Fibroblast of skin of scalp (primary cell): Measurements from ENCODE around the gene CCNT1.
A peak's percentile ranks its signal among the peaks of the same experiment; 100 is the strongest.
"Not testable (repeated sequence)": the region's sequence is repeated elsewhere in the genome, so short reads cannot be mapped to it uniquely, and the experiment has no call there.

Experiments
- DNase-seq: peaks from one replicate; pipeline ENCODE4 v3.0.0-alpha.2; 2013

Gene CCNT1

GRCh38 chr12:48691826-48692487 lies 24.6 kb downstream of the CCNT1 start:
- DNase-seq = peak; percentile 18

GRCh38 chr12:48690990-48691389 lies 25.5 kb downstream of the CCNT1 start:
- no peak for DNase-seq

DNA sequence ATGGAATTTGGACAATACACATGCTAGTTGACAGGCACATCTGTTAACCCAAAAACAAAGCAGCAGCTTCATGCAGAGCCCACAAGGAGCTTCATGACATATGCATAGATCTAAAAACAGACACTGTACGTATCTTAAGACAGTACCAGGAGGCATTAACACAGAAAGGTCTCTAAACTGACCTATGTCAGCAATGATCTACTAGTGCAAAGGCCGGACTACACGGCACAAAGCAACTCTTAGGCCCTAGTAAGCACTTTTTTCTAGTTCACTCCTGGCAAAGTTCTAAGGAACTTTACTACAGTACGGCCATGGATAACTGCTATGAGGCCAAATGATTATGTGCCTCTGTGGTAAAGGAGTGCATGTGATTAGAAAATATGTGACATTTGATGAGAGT lies 26.1 kb downstream of the CCNT1 start:
- DNase-seq = no peak

DNA sequence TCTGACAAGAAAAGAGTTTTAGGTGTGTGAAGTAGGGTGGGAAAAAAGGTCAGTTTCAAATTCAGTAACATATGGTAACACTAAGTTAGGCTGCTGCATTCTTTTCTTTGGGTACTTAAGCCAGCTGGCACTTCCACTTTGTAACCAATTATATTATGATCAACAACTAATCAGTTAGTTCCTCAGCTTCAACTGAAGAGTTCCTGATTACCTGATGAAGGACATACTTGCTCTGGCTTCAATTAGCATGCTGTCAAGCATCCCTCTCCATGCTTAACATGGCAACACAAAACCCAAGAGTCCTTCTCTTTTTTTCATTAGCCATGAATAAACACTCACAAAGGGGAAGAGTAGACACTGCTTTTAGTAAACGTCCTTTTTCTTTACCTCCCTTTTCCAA lies 27.7 kb downstream of the CCNT1 start:
- no peak for DNase-seq

- no peak for DNase-seq
Observed at GRCh38 chr12:48687592-48687991, 28.9 kb downstream of the CCNT1 start.

GRCh38 chr12:48686615-48687334 lies 29.7 kb downstream of the CCNT1 start:
- DNase-seq = no peak

DNA sequence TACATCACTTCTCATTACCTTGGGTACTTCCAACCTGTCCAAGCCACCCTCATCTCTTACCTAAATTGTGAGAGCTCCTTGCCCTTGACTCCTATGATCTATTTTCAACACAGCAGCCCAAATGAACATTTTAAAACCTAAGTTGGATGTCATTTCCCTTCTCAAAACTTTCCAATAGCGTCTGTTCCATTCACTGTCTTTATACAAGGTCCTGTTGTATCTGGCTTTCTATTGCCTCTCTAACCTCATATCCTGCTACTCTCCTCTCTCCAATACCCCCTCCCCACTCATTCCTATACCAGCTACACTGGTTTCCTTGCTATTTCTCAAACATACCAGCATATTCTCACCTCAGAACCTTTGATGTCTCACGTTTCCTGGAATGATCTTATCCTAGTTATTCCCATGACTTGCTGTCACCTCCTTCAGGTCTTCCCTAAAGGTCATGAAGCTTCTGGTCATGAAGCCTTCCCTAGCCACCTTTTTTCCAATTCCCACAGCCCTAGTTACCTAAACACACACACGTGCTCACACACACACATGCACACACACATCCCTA lies 30.4 kb downstream of the CCNT1 start:
- no peak for DNase-seq

GRCh38 chr12:48683534-48683933 lies 33.0 kb downstream of the CCNT1 start:
- DNase-seq = no peak

- DNase-seq = no peak
Observed at GRCh38 chr12:48682927-48683326, 33.6 kb downstream of the CCNT1 start.

DNA sequence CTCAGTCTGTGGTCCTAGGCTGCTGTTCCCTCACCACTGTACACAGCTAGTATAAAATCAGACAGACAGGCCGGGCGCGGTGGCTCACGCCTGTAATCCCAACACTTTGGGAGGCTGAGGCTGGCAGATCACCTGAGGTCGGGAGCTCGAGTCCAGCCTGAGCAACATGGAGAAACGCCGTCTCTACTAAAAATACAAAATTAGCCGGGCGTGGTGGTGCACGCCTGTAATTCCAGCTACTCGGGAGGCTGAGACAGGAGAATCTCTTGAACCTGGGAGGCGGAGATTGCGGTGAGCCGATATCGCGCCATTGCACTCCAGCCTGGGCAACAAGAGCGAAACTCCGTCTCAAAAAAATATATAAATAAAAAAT lies 34.0 kb downstream of the CCNT1 start:
- not testable (repeated sequence) for DNase-seq

DNA sequence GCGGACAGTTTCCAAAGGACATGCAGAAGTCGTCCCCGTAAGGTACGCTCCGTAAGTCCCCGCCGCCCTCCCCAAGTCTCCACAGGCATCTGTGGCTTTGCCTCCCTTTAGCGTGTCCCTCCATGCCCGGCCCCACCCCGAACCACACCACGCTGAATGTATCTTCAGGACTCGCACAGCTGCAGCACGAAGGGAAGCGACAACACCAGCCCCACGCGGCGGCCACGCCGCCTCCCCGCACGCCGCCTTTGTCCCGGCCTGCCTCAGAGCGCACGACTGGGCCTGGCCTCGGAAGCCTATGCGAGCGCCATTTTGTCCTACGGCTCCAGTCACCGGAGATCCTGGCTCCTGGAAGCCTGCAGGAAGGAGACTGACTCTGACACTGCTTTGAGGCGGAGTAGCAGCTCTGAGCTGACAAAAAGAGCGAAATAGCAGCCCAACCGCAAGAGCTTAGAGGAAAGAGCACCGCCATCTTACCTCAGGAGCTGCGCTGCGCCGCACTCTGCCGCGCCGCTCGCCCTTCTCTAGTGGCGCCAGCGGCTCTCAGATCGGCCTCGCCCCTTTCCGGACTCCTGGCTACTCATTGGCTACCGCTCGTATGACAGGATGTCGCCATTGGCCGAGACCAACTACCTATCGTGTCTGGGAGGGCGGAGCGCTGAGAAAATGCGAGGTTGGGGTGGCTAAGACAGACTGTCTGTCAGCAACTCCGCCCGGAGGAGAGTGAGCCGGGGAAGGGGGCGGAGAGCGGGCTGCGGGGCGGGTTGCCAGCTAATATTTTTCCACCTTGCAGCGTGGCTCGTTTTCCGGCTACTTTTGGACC lies 34.6 kb downstream of the CCNT1 start, which contains the start of gene KANSL2:
Gene KANSL2, minus strand, starts transcription at position 529 of the 823 bp plus-strand sequence. CDS start 606 bp downstream, outside the sequence.
- DNase-seq = peak; percentile 99

- DNase-seq = peak; percentile 10
Observed at GRCh38 chr12:48681399-48681709, 35.2 kb downstream of the CCNT1 start.

- DNase-seq = no peak
Observed at GRCh38 chr12:48680861-48681260, 35.6 kb downstream of the CCNT1 start.

DNA sequence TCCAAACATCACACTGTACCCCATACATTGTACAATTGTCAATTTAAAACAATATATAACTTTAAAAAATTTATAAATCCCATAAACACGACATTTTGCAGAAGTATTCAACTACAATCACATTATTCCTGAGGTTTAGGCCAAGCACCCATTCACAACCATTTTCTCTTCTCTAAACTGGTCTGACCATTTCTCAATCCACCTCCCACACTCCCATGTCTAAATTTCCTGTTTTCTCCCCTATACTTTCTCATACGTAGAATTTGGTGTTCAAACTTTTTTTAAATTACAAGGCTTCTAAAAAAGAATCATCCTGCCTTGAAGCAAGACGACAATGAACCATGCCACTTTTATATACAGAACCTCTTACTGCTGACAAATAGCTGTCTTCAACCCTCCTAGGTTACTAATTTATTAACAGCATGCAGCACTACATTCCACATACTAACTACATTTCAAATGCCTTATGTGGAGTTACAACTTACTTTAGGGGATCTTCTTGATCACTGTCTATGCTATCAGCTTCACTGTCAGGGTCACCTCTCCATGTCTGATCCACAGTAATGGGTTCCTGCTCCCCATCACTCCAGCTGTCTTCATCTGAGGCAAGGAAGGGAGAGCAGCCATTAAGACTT lies 37.8 kb downstream of the CCNT1 start:
- DNase-seq = no peak

DNA sequence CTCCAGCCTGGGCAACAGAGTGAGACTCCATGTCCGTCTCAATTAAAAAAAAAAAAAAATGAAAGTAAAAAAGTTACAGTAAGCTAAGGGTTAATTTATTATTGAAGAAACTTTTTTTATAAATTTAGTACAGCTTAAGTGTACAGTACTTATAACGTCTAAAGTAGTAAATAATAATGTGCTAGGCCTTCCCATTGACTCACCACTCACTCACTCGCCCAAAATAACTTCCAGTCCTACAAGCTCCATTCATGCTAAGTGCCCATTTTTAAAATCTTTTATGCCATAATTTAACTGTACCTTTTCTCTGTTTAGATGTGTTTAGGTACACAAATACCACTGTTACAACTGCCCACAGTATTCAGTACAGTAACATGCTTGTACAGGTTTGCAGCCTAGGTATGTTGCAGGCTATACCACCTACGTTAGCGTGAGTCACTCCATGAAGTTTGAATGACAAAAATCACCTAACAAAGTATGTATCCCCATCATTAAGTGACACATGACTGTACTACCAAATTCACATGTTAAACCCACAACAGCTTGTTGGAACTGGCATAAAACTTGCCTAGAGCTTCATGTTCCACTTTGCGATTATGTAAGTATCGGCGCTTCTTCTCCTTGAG lies 45.2 kb downstream of the CCNT1 start:
- no peak for DNase-seq

- no peak for DNase-seq
Observed at GRCh38 chr12:48668996-48669395, 47.5 kb downstream of the CCNT1 start.

DNA sequence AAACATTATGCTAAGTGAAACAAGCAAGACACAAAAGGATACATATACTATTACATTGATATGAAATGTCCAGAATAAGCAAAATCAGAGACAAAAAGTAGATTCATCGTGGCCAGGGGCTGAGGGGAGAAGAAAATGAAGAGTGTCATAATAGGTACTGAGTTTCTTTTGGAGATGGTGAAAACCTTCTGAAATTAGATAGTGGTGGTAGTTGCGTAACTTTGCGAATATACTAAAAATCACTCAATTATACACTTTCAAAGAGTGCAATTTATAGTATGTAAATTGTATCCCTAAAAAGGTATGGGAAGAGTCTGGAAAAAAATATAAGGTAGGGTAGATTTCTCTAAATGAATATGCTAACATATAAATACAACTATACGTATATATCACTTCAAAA lies 56.6 kb downstream of the CCNT1 start:
- no peak for DNase-seq

DNA sequence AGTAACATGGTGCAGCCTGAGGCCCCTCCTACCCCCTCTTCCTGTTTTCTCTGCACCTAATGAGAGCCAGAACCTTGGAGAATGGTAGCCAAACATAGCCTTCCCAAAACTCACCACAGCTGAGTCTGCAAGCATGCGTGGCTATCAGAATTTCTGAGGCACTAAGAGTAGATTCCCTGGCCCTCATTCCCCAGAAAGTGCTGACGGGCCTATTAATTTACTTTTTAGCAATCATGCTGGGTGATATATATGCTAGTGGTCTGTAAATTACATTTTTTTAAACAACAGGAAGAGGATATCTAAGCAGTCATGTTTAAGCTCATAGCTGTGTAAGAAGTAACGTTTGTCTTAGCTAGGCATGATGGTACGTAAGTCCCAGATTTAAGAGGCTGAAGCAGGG lies 64.8 kb downstream of the CCNT1 start:
- DNase-seq = no peak

DNA sequence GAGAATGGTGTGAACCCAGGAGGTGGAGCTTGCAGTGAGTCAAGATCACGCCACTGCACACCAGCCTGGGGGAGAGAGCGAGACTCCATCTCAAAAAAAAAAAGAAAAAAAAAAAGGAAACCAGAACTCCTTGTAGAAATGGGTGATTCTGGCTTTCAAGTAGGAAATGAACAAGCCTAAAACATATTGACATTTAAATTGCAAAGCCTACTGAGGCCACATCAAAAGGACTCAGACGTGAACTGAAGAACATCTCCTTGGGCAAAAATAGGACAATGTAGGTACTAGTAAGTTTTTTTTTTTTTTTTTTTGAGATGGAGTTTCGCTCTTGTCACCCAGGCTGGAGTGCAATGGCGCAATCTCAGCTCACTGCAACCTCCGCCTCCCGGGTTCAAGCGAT lies 71.2 kb downstream of the CCNT1 start:
- not testable (repeated sequence) for DNase-seq

DNA sequence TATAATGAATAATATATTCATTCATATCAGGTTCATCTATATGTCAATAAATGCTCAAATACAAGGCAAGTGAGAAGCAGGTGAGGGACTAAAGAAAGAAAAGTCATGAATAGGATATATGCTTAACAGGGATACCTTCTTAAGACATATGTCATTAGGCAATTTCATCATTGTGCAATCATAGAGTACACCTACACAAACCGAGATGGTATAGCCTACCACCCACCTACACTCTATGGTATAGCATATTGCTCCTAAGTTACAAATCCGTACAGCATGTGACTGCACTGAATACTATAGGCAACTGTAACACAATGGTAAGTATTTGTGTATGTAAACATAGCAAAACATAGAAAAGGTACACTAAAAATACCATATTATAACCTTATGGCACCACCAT lies 73.5 kb downstream of the CCNT1 start:
- DNase-seq = no peak

- DNase-seq = not testable (repeated sequence)
Observed at GRCh38 chr12:48641752-48642555, 74.6 kb downstream of the CCNT1 start.
